Fibroblast of the aortic adventitia (primary cell): Measurements from ENCODE around the gene SSH2. TPM values are rescaled to one million over a fixed set of nuclear protein-coding genes. Genes with fewer than 3 reads are reported as not detected.

Experiments used
- DNase-seq: peaks from one replicate; pipeline ENCODE4 v3.0.0-alpha.2; 2010; ENCODE audit warnings: low read depth
- H3K4me3 ChIP-seq: 2 replicates; pipeline ENCODE4 v1.5.1; 2011; ENCODE audit warnings: low read depth, mild to moderate bottlenecking, control low read depth, low read length, moderate library complexity
- CTCF ChIP-seq: IDR thresholded peaks from 2 replicates; pipeline ENCODE4 v1.5.1; 2011; ENCODE audit warnings: mild to moderate bottlenecking, low read length, control low read depth, inconsistent platforms; ENCODE audit not compliant: insufficient read depth
- total RNA-seq: library from RNA; depleted of rRNA; stranded (reverse); fragments of >200 nt; gene quantifications from 2 replicates; pipeline ENCODE4 v1.2.3, GENCODE V29; 2012; ENCODE audit warnings: low replicate concordance

SSH2 gene
- total RNA-seq, 1 donor, result 21.1 TPM

- no peak for TF ChIP-seq CTCF
- DNase-seq, result no peak
- H3K4me3 ChIP-seq, result no peak overlapping the region
These were observed 236.3 kb downstream of the SSH2 start for GRCh38 chr17:29693751-29694150.

GRCh38 chr17:29687596-29687995 lies 242.4 kb downstream of the SSH2 start:
- no peak for DNase-seq
- no peak for TF ChIP-seq CTCF
- no peak overlapping the region for H3K4me3 ChIP-seq

- no peak for TF ChIP-seq CTCF
- DNase-seq, result no peak
These were observed 242.9 kb downstream of the SSH2 start for GRCh38 chr17:29686993-29687590.

GRCh38 chr17:29683481-29683880 lies 246.5 kb downstream of the SSH2 start:
- TF ChIP-seq CTCF, result no peak
- no peak overlapping the region for H3K4me3 ChIP-seq
- no peak for DNase-seq

More at GRCh38 chr17:29686993-29687590, 242.9 kb downstream of the SSH2 start:
- H3K4me3 ChIP-seq, result no peak overlapping the region

GRCh38 chr17:29682987-29683386 lies 247.0 kb downstream of the SSH2 start:
- no peak for TF ChIP-seq CTCF
- H3K4me3 ChIP-seq, result no peak overlapping the region
- DNase-seq, result no peak

- no peak overlapping the region for H3K4me3 ChIP-seq
- DNase-seq, result no peak
- peak; percentile 3 for TF ChIP-seq CTCF
These were observed 248.0 kb downstream of the SSH2 start for GRCh38 chr17:29682054-29682453.

GRCh38 chr17:29677824-29678223 lies 252.2 kb downstream of the SSH2 start:
- no peak for TF ChIP-seq CTCF
- peak; percentile 56 for DNase-seq
- H3K4me3 ChIP-seq, result no peak overlapping the region
